Measurements from ENCODE around the gene CRISP3. TPM values are rescaled to one million over a fixed set of nuclear protein-coding genes. Genes with fewer than 3 reads are reported as not detected.
"Not testable (repeated sequence)": the region's sequence is repeated elsewhere in the genome, so short reads cannot be mapped to it uniquely, and the experiment has no call there.

CRISP3 gene
- total RNA-seq, 1 donor from 2014 or later: not detected

GRCh38 chr6:49732781-49733180 lies 11.4 kb downstream of the CRISP3 start:
- no peaks in the 10 kb centered on the region for H3K9me3 Mint-ChIP-seq
- H3K4me1 Mint-ChIP-seq: no peaks in the 10 kb centered on the region
- H3K27ac Mint-ChIP-seq: no peak overlapping the region
- intact Hi-C loops (cut with micrococcal nuclease): no loop called here
- no peaks in the 10 kb centered on the region for H3K27me3 Mint-ChIP-seq
- no peak for DNase-seq
- H3K4me3 Mint-ChIP-seq: no peak overlapping the region
- no peaks in the 10 kb centered on the region for H3K36me3 Mint-ChIP-seq (ENCODE audit: low read depth)

GRCh38 chr6:49730251-49730650 lies 13.9 kb downstream of the CRISP3 start:
- Mint-ChIP-seq H3K4me1 (no peaks in the 10 kb centered on the region), H3K36me3 (ENCODE audit: low read depth) (no peaks in the 10 kb centered on the region), H3K27ac (no peak overlapping the region), H3K9me3 (no peaks in the 10 kb centered on the region), H3K27me3 (no peaks in the 10 kb centered on the region), H3K4me3 (no peak overlapping the region)
- DNase-seq: no peak
- intact Hi-C loops (cut with micrococcal nuclease): no loop called here

- H3K27ac Mint-ChIP-seq; DNase-seq; H3K4me3 Mint-ChIP-seq; H3K4me1 Mint-ChIP-seq; H3K9me3 Mint-ChIP-seq; H3K27me3 Mint-ChIP-seq; H3K36me3 Mint-ChIP-seq (ENCODE audit: low read depth); intact Hi-C loops (cut with micrococcal nuclease): not testable (repeated sequence)
Observed at GRCh38 chr6:49723917-49724316, 20.3 kb downstream of the CRISP3 start.

GRCh38 chr6:49721297-49721696 lies 22.9 kb downstream of the CRISP3 start:
- no peak overlapping the region for H3K27ac Mint-ChIP-seq
- DNase-seq: no peak
- H3K36me3 Mint-ChIP-seq (ENCODE audit: low read depth): no peaks in the 10 kb centered on the region
- intact Hi-C loops (cut with micrococcal nuclease): no loop called here
- no peaks in the 10 kb centered on the region for H3K4me1 Mint-ChIP-seq
- no peaks in the 10 kb centered on the region for H3K27me3 Mint-ChIP-seq
- H3K4me3 Mint-ChIP-seq: no peak overlapping the region
- no peaks in the 10 kb centered on the region for H3K9me3 Mint-ChIP-seq

- intact Hi-C loops (cut with micrococcal nuclease): no loop called here
- H3K27ac Mint-ChIP-seq: no peak overlapping the region
- DNase-seq: no peak
Observed at GRCh38 chr6:49720372-49720771, 23.8 kb downstream of the CRISP3 start.

GRCh38 chr6:49713346-49713745 lies 30.8 kb downstream of the CRISP3 start, which contains the start of gene CRISP2:
Gene CRISP2, minus strand, starts transcription at chr6:49713543. Its CDS starts 4,347 bp downstream, at chr6:49709196.
- DNase-seq: no peak
- no peaks in the 10 kb centered on the region for H3K27me3 Mint-ChIP-seq
- no peaks in the 10 kb centered on the region for H3K9me3 Mint-ChIP-seq
- no peak within 1 kb of the TSS for H3K27ac Mint-ChIP-seq
- intact Hi-C loops (cut with micrococcal nuclease): no loop called here
- no peaks in the 10 kb centered on the region for H3K36me3 Mint-ChIP-seq (ENCODE audit: low read depth)
- no peaks in the 10 kb centered on the region for H3K4me1 Mint-ChIP-seq
- no peak within 1 kb of the TSS for H3K4me3 Mint-ChIP-seq

More at GRCh38 chr6:49720372-49720771, 23.8 kb downstream of the CRISP3 start:
- Mint-ChIP-seq H3K4me3 (no peak overlapping the region), H3K9me3 (no peaks in the 10 kb centered on the region), H3K4me1 (no peaks in the 10 kb centered on the region), H3K27me3 (no peaks in the 10 kb centered on the region), H3K36me3 (ENCODE audit: low read depth) (no peaks in the 10 kb centered on the region)

- DNase-seq: no peak
- Mint-ChIP-seq H3K4me3 (no peak overlapping the region), H3K4me1 (no peaks in the 10 kb centered on the region), H3K9me3 (peaks cover 3% of the 10 kb centered on the region), H3K27ac (no peak overlapping the region), H3K27me3 (no peaks in the 10 kb centered on the region), H3K36me3 (ENCODE audit: low read depth) (no peaks in the 10 kb centered on the region)
- intact Hi-C loops (cut with micrococcal nuclease): no loop called here
Observed at GRCh38 chr6:49698478-49698877, 45.7 kb downstream of the CRISP3 start.

GRCh38 chr6:49693512-49693911 lies 50.7 kb downstream of the CRISP3 start:
- H3K9me3 Mint-ChIP-seq: peaks cover 5% of the 10 kb centered on the region
- no peaks in the 10 kb centered on the region for H3K36me3 Mint-ChIP-seq (ENCODE audit: low read depth)
- H3K27me3 Mint-ChIP-seq: no peaks in the 10 kb centered on the region
- DNase-seq: no peak
- H3K4me1 Mint-ChIP-seq: no peaks in the 10 kb centered on the region
- no peak overlapping the region for H3K4me3 Mint-ChIP-seq
- intact Hi-C loops (cut with micrococcal nuclease): no loop called here
- no peak overlapping the region for H3K27ac Mint-ChIP-seq

- no peaks in the 10 kb centered on the region for H3K36me3 Mint-ChIP-seq (ENCODE audit: low read depth)
- DNase-seq: no peak
Observed at GRCh38 chr6:49692534-49692933, 51.7 kb downstream of the CRISP3 start.

More at GRCh38 chr6:49692534-49692933, 51.7 kb downstream of the CRISP3 start:
- H3K27me3 Mint-ChIP-seq: no peaks in the 10 kb centered on the region
- H3K27ac Mint-ChIP-seq: no peak overlapping the region
- no peaks in the 10 kb centered on the region for H3K4me1 Mint-ChIP-seq
- intact Hi-C loops (cut with micrococcal nuclease): no loop called here
- H3K9me3 Mint-ChIP-seq: peaks cover 5% of the 10 kb centered on the region
- no peak overlapping the region for H3K4me3 Mint-ChIP-seq

Other genes starting within 250 kb of the CRISP3 start
- gene GLYATL3, start 244.5 kb downstream of the CRISP3 start, total RNA-seq: not detected in 2 replicates
- gene C6orf141, start 193.7 kb downstream of the CRISP3 start, total RNA-seq: 0.14 TPM in 1 of 2 replicates, not detected in the other
- gene RHAG, start 107.5 kb downstream of the CRISP3 start, total RNA-seq: not detected in 2 replicates
- not detected in 2 replicates for gene CRISP2, start 30.8 kb downstream of the CRISP3 start, total RNA-seq
- gene PGK2, start 42.9 kb upstream of the CRISP3 start, total RNA-seq: not detected in 2 replicates
- gene CRISP1, start 122.1 kb upstream of the CRISP3 start, total RNA-seq: not detected in 2 replicates
- not detected in 2 replicates for gene DEFB114, start 219.8 kb upstream of the CRISP3 start, total RNA-seq
- gene DEFB113, start 225.2 kb upstream of the CRISP3 start, total RNA-seq: not detected in 2 replicates